Islet of Langerhans (tissue), 1 donor: ENCODE measurements around the gene ADD1.

Experiments used
- FAIRE-seq: peaks from one replicate; lab custom pipeline; 2011; peaks lifted over from hg19 to GRCh38; lab: Jason Lieb, UNC

Gene ADD1, protein sequence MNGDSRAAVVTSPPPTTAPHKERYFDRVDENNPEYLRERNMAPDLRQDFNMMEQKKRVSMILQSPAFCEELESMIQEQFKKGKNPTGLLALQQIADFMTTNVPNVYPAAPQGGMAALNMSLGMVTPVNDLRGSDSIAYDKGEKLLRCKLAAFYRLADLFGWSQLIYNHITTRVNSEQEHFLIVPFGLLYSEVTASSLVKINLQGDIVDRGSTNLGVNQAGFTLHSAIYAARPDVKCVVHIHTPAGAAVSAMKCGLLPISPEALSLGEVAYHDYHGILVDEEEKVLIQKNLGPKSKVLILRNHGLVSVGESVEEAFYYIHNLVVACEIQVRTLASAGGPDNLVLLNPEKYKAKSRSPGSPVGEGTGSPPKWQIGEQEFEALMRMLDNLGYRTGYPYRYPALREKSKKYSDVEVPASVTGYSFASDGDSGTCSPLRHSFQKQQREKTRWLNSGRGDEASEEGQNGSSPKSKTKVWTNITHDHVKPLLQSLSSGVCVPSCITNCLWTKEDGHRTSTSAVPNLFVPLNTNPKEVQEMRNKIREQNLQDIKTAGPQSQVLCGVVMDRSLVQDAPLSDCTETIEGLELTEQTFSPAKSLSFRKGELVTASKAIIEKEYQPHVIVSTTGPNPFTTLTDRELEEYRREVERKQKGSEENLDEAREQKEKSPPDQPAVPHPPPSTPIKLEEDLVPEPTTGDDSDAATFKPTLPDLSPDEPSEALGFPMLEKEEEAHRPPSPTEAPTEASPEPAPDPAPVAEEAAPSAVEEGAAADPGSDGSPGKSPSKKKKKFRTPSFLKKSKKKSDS

GRCh38 chr4:2843263-2843940 is at the start of gene ADD1:
Gene ADD1, plus strand, starts transcription at chr4:2843844. Its CDS starts 32,072 bp downstream, at chr4:2875916.
- FAIRE-seq = no peak

- FAIRE-seq = no peak
Observed at GRCh38 chr4:2794486-2795299, 49.0 kb upstream of the ADD1 start.

DNA sequence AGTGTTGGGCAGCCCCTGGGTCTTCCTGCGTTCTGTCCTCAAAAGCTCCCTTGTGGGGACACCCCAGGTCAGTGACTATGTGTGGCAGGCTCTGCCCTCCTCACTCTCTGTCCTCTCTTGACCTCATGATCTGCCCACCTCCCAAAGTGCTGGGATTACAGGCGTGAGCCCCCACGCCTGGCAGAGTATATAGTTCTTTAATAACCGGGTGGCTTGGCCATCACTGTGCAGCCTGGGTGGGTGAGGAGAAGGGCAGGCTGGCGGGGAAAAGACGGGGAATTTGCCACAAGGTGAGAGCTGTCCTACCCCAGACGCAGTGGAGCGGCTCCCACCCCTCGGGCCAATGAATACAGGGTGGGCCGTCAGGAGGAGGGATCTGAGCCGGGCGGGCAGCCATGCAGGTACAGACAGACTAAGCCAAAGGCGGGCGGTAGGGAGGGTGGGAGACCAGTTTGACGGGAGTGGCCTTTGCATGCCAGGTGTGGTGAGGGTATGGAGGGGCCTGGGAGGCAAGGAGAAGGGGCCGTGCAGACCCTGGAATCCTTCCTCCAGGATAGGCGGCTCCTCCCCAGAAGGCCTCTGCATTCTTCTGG is 48.2 kb upstream of the ADD1 start:
- no peak for FAIRE-seq

GRCh38 chr4:2795893-2796848 is 47.5 kb upstream of the ADD1 start:
- no peak for FAIRE-seq

DNA sequence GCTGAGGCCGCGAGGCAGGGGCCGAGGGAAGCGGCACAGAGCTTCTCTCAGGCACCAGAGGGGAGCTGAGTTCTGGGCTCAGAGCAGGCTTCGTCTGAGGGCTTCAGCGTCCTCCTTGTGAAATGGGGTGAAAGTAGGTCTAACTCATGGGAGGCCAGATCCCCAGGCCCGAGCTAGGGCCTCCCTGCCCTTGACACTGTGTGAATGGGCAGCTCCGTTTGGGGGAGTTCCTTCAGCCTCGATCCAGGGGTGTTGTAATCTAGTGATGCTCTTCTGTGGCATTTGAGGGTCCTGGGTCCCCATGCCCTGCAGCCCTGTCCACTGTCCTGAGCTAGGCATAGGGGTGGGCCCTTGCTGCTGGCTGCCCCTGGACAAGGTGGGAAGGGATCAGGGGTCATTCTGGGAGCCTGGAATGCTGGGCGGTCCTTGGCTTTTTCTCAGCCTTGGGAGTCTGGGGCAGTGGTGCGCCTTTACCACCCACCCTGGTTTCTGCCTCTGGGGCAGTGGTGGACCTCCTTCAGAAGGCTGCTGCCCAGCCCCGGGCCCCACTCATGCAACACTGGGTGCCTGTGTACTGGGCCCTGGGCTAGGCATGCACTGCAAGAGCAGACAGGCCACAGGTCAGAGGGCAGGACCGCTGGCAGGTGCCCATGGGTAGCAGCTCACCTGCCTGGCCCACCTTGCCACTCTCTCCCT is 46.6 kb upstream of the ADD1 start:
- no peak for FAIRE-seq

- FAIRE-seq = no peak
Observed at GRCh38 chr4:2797545-2798305, 45.9 kb upstream of the ADD1 start.

- no peak for FAIRE-seq
Observed at GRCh38 chr4:2798399-2799223, 45.0 kb upstream of the ADD1 start.

GRCh38 chr4:2799224-2799911 is 44.3 kb upstream of the ADD1 start:
- no peak for FAIRE-seq

DNA sequence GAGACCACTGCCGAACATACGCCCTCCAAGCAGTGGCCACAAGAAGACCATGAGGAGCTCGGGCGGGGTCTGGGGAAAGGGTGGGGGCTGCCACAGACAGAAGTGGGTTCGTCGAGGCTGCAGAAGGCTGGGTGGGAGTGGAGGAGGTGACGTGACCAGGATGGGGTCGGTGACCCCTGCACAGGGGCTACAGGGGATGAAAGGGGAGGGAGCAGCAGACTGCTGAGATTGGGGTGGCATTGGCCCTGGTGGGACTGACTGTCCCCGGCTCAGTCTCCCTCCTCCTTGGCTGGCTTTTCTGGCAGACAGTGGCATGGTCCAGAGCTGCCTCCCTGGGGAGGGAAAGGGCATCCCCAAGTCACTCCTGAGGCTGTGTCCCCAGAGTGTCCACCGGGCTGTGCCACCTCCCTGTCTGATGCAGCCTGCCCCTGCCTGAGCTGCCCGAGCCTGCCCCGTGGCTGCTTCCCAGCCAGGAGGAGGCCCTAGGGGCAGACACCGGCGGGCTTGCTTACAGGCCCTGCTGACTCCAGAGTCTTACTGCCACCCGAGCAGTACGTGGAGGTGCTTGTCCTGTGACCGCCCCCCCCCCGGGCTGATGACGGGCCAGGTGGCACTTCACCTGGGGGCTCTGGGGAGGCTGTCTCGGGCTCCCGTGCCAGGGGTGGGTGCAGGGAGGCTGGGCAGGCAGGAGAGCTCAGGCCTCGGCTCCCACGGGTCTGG is 43.5 kb upstream of the ADD1 start:
- no peak for FAIRE-seq

DNA sequence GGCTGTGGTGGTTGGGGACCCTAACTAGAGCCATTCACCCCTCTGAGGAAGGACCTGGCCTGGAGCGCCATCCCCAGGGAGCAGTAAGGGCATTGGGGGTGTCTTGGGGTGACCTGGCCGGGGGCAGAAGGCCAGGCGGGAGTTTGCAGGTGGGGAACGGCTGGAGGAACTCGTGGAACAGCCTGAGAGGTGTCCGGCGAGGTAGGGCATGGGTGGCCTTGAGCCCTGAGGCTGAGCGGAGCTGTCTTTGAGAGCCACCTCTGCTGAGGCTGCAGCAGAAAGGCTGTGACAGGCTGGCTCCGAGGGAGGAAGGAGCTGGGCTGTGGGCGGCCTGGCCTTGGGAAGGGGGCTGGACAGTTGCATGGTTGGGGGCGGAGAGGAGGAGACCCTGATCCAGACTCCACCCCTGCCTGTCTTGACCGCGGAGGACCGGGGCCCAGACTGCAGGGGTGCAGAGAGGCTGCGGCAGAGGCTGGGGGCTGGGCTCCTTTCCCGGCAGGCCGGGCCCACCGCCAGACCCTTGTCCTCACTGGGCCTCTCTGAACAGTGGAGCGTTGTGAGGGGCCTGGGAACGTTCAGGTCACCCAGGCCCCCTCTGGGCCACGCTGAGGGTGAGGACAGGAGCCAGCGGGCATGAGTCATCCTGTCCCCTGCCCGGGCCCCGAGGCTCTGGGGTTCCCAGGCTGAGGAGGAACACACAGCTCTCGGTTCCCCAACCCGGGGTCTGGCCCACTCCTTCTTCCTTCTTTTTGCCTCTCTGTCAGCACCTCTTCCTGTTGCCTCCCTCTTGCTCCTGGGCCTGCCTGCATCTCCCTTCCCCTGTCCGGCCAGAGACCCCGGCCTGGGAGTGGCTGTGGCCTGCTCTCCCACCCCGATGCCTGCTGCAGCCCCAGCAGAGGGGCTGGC is 42.7 kb upstream of the ADD1 start:
- no peak for FAIRE-seq

GRCh38 chr4:2802618-2803531 is 40.8 kb upstream of the ADD1 start:
- FAIRE-seq = no peak

DNA sequence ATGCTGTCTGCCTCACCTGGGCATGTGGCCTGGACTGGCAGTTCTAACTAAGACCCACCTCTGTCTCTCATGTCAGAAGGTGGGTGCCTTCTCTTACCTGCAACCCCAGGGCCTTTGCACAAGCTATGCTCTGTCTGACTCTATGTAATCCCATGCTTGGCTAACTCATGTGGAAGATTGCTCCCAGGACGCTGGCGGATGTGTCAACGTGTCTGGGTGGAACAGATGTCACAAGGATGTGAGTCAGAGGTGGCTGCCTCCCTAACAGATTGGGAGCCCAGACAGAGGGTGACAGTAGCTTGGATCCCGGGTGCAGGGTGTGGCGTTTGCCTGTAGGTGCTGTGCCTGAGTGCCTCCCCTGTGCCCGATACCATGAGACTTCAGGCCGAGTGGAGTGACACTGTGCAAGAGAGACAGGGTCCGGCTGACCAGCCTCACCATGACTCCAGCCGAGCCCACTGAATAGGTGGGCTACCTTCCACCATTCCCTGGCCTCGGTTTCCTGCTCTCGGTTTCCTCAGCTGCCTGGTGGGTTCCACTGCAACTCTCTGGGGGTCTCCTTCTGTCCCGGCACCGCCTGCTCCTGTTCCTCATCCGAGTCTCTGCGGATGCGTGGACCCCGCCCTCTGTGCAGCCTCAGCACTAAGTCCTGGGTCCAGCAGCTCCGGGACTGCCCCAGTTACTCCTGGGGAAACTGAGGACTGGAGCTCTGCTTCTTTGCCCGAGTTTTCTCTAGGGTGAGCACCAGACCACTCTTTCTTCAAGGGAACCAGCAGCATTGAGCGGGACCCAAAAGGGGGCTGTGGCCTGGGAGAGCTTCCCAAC is 39.8 kb upstream of the ADD1 start:
- FAIRE-seq = no peak

GRCh38 chr4:2804449-2804972 is 39.1 kb upstream of the ADD1 start:
- FAIRE-seq = no peak
